Inflammatory macrophage treated with lipopolysaccharide for 1 hour (primary cell): ENCODE data around the gene NDUFS5.
"Not testable (repeated sequence)": the region's sequence is repeated elsewhere in the genome, so short reads cannot be mapped to it uniquely, and the experiment has no call there.

Experiments
- DNase-seq, 2 donors: peaks; one replicate each; pipeline ENCODE4 v3.0.0-alpha.2; 2020 to 2022

NDUFS5 gene

GRCh38 chr1:39026051-39026865 is at the start of gene NDUFS5:
TSS of gene NDUFS5 (plus strand) at chr1:39026350. CDS start at chr1:39028725, 2,375 bp downstream.
- DNase-seq: peak; percentile 80 to 86

- DNase-seq: not testable (repeated sequence)
These were observed 48.5 kb upstream of the NDUFS5 start for GRCh38 chr1:38977399-38978244.

GRCh38 chr1:38978245-38978542 is 48.0 kb upstream of the NDUFS5 start:
- DNase-seq: not testable (repeated sequence)

GRCh38 chr1:38979380-38979779 is 46.8 kb upstream of the NDUFS5 start:
- DNase-seq: not testable (repeated sequence)

- no peak for DNase-seq
These were observed 36.2 kb upstream of the NDUFS5 start for GRCh38 chr1:38989979-38990378.

GRCh38 chr1:38990386-38990737 is 35.8 kb upstream of the NDUFS5 start:
- no peak for DNase-seq

- peak; percentile 92 to 99 for DNase-seq
These were observed 35.2 kb upstream of the NDUFS5 start, which contains the start of gene AKIRIN1 for GRCh38 chr1:38990738-38991637. TSS of gene AKIRIN1 (plus strand) at chr1:38991276. CDS start at chr1:38991381, 105 bp downstream.

DNA sequence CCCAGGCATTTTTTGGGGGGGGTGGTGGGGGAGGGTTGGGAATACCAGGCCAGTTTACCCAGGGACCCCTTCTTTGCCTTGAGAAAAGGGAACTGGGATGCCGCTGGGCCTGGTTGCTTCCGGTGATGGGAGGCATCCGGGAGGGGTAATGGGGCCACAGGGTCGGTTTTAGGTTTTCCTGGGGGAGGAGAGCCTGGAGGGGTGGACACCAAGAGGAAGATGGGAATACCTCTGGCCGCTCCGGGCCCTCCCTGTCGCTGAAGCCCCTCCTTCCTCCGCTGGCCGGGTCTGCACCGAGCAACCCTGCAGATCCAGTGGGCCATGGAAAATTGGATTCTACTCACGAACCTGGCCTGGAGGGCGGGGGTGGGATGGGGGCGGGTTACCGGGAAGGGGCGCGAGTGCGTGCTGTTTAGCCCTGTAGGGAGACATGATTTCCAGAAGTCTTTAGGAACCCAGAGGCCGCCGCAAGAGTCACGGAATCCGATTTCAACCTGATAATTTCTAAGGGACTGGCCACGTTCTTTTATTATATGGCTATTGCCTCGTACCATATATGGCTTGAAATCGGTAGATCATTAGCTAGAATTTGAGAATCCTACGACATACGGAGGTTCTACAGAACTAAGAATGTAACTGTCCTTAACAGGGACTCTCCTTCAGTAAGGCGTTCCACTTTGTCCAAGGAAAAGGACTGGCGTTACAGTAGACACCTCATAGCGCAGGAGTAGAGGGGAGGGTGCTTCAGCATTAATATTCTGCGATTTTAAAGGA is 34.3 kb upstream of the NDUFS5 start:
- DNase-seq: no peak

DNA sequence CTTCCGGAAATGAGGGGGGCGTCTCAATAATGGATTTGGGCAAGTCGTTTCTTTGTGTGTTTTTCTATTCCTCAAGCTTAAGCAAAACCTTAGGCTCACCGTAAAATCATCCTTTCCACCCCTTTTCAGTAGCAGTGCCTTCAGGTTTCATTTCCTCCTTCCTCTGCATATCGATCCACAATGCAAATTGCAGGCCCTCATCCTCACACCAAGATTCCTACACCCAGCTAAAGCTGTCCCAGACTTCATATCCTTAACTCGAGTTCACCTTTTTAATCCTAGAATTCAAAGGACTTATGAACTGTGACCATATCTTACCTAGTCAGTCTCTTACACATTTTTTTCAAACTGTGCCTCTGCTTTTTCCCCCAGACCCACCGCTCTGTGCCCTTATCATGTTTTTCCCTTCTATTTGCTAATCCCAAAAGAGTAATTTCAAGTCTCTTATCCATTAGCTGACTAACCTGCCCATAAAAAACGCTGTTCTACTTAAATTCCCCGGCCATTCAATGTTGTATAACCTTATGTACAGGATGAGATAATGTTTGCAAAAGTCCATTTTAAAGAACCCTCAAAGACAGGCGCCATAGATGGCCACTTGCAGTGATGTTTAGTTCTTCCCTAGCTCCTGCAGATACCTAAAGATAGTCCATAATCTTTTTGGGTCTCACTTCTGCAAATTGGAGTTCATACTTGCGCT is 33.6 kb upstream of the NDUFS5 start:
- DNase-seq: no peak

DNA sequence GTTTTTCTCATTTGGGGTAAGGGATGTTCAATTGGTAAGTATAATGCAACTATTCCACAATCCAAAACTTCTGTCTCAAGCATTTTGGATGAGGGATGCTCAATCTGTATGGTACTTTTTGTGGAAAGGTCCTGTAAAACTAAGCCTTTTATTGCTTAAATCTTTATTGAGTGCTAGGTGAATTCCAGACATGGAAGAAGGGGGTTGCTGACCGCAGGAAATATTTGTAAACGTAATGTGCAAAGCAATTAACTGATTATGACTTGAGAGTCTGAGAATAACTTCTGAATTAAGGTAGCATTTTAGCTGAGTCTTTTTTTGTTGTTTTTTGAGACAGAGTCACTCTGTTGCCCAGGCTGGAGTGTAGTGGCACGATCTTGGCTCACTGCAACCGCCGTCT is 32.0 kb upstream of the NDUFS5 start:
- no peak for DNase-seq

DNA sequence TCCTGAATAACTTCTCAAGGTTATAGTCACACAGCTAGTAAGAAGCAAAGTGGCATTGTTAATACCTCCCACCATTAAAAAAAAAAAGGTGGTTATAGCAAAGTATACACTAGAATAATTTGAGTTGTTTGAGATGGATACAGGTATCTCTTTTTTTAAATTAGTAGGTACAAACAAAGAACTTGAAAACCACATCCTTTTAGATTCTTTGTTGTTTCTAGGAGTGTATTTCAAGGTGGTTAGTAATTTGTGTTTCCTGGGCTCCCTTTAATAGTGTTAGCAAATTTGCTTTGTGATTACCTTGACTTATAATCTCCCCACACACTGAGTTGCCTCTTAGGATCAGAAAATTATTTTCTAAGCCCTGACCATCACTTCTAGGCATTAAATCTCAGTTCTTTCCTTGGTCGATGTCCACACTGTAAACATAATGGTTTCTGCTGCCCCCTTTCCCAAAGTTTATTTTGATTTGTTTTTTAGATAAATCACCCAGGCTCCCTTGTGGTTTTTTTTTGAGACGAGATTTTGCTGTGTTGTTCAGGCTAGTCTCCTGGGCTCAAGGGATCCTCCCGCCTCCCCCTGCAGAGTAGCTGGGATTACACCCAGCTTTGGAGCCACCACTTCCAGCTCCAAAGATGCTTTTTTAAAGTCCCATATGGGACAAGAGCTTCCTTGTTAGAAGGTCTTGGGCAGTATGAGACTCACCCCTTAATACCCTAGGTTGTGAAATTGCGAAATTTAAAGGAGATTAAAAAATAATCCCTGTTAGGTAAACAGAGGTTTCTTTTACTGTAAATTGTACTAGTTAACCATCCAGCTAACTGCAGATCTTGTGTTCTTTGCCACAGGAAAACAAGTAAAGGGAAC is 28.9 kb upstream of the NDUFS5 start:
- DNase-seq: no peak

- DNase-seq: no peak
These were observed 28.3 kb upstream of the NDUFS5 start for GRCh38 chr1:38997901-38998190.

GRCh38 chr1:39001516-39002421 is 24.4 kb upstream of the NDUFS5 start:
- peak in 1 of 2 donors; percentile 44 for DNase-seq

DNA sequence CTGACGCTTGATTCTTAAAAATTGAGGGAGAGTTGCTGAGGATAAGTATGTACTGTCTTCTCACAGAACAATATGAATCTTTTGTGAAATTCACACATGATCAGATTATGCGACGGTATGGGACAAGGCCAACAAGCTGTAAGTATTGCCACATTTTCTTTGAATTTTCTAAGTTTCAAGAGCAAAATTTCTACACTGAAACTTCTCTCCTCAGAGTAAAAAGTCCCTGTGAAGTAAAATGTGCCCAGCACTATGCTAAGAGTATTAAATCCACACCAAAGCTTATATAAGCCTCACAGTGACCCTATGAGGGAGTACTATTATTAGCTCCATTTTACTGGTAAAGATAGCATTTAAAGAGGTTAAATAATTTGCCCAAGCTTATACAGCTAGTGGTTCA is 22.9 kb upstream of the NDUFS5 start:
- peak; percentile 56 to 89 for DNase-seq

DNA sequence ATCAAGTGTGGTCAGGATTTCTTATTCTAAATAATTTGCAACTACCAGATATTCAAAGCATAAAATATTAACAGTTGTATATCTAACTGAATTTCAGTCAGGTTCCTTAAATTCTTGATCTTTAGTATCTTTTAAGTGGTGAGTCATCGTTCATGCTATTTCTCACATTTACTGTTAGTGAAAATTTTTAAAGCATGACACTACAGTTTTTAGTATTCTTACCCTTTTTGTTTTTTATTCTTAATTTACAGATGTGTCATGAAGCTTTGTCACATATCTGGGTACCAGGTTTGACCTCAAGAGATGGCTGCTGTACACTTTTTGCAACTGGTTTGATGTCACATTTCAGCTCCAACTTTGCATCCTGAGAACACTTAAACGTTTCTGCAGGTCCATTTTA is 22.4 kb upstream of the NDUFS5 start:
- peak; percentile 44 to 53 for DNase-seq

- no peak for DNase-seq
These were observed 19.9 kb upstream of the NDUFS5 start for GRCh38 chr1:39006287-39006686.

- DNase-seq: no peak
These were observed 19.2 kb upstream of the NDUFS5 start for GRCh38 chr1:39006726-39007645.

DNA sequence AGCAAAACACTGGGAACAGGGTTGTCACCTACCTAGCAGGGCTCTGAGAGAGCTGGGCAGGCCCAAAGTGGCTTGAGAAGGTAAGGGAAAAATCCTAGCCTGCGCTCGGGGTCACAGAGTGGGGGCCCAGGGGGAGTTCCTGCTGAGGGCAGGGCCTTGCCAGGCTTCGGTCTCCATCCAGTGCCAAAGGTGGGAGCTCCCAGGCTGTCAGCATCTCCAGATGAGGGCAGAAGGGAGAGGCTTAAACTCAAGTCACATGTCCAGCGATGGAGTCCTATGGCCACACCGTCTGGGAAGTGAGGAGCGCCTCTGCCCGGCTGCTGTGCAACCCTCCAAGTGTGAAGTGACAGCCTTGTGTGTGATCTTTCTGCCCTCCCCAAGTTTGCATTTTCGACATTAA is 11.2 kb upstream of the NDUFS5 start:
- not testable (repeated sequence) for DNase-seq
